Measurements from ENCODE around the gene NUDT19. TPM values are rescaled to one million over a fixed set of nuclear protein-coding genes. Genes with fewer than 3 reads are reported as not detected.

Gene NUDT19
- total and polyA plus RNA-seq, 4 donors: 4.6 to 9.2 (median 6.6) TPM

DNA sequence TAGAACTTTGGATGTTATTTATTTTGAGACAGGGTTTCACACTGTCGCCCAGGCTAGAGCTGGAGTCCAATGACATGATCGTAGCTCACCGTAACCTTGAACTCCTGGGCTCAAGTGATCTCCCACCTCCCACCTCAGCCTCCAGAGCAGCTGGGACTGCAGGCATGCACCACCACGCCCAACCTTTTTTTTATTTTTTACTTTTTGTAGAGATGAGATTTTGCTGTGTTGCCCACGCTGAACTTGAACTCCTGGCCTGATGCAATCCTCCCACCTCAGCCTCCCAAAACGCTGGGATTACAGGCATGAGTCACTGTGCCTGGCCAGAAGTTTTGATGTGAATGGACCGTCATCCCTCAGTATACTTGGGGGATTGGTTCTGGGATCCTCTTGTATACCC lies 30.3 kb upstream of the NUDT19 start:
- H3K4me3 ChIP-seq (ENCODE audit: low read depth in 1 of 3, low read length in 3 of 3): no peak overlapping the region
- TF ChIP-seq SP1 (IDR thresholded peaks at IDR 0.05) (no peak), RAD21 (IDR thresholded peaks at IDR 0.05) (no peak), YY1 (IDR thresholded peaks at IDR 0.05) (no peak), GABPA (IDR thresholded peaks at IDR 0.05 in 1 of 2, conservative IDR thresholded peaks at IDR 0.05 in 1 of 2) (no peak), NR2F2 (IDR thresholded peaks at IDR 0.05) (no peak), RXRA (IDR thresholded peaks at IDR 0.05) (no peak), HNF4G (IDR thresholded peaks at IDR 0.05) (no peak)
- TF ChIP-seq, protein P1, sequence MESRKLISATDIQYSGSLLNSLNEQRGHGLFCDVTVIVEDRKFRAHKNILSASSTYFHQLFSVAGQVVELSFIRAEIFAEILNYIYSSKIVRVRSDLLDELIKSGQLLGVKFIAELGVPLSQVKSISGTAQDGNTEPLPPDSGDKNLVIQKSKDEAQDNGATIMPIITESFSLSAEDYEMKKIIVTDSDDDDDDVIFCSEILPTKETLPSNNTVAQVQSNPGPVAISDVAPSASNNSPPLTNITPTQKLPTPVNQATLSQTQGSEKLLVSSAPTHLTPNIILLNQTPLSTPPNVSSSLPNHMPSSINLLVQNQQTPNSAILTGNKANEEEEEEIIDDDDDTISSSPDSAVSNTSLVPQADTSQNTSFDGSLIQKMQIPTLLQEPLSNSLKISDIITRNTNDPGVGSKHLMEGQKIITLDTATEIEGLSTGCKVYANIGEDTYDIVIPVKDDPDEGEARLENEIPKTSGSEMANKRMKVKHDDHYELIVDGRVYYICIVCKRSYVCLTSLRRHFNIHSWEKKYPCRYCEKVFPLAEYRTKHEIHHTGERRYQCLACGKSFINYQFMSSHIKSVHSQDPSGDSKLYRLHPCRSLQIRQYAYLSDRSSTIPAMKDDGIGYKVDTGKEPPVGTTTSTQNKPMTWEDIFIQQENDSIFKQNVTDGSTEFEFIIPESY (IDR thresholded peaks at IDR 0.05): no peak
- no peaks in the 10 kb centered on the region for H3K4me1 ChIP-seq (ENCODE audit: control insufficient read depth in 4 of 4, insufficient read depth in 4 of 4, low read length in 3 of 4)
- peaks cover 0 to 2% (median 0%) of the 10 kb centered on the region in 4 donors for H3K36me3 ChIP-seq (ENCODE audit: control insufficient read depth in 4 of 4, insufficient read depth in 3 of 4, low read depth in 1 of 4, low read length in 3 of 4)
- 95% methylated on average over 7 of the region's 7 CpGs for WGBS
- H3K9me3 ChIP-seq (ENCODE audit: control insufficient read depth in 4 of 4, low read length in 3 of 4): no peaks in the 10 kb centered on the region
- H3K27ac ChIP-seq (ENCODE audit: low read depth in 1 of 2, low read length in 2 of 2): no peak overlapping the region
- no peak overlapping the region for H3K9ac ChIP-seq (ENCODE audit: low read depth in 1 of 2, low read length in 2 of 2)
- no peaks in the 10 kb centered on the region for H3K27me3 ChIP-seq (ENCODE audit: control insufficient read depth in 4 of 4, insufficient read depth in 4 of 4, low read length in 3 of 4)
- DNase-seq (ENCODE audit: low spot score): no peak

DNA sequence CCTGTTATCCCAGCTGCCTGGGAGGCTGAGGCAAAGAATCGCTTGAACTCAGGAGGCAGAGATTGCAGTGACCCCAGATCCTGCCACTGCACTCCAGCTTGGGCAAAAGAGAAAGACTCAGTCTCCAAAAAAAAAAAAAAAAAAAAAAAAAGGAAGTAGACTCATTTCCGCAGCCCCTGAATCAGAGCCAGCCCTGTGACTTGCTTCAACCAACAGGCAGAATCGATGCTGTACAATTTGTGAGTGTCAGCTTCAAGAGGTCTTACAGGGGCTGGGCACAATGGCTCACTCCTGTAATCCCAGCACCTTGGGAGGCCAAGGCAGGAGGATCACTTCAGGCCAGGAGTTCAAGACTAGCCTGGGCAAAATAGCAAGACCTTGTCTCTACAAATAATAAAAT lies 29.4 kb upstream of the NUDT19 start:
- Histone ChIP-seq H3K9me3 (ENCODE audit: control insufficient read depth in 4 of 4, low read length in 3 of 4) (no peaks in the 10 kb centered on the region), H3K36me3 (ENCODE audit: control insufficient read depth in 4 of 4, insufficient read depth in 3 of 4, low read depth in 1 of 4, low read length in 3 of 4) (peaks cover 0 to 1% (median 0%) of the 10 kb centered on the region in 4 donors), H3K27me3 (ENCODE audit: control insufficient read depth in 4 of 4, insufficient read depth in 4 of 4, low read length in 3 of 4) (no peaks in the 10 kb centered on the region), H3K4me3 (ENCODE audit: low read depth in 1 of 3, low read length in 3 of 3) (no peak overlapping the region), H3K4me1 (ENCODE audit: control insufficient read depth in 4 of 4, insufficient read depth in 4 of 4, low read length in 3 of 4) (no peaks in the 10 kb centered on the region), H3K27ac (ENCODE audit: low read depth in 1 of 2, low read length in 2 of 2) (no peak overlapping the region), H3K9ac (ENCODE audit: low read depth in 1 of 2, low read length in 2 of 2) (no peak overlapping the region)
- TF ChIP-seq TAF1 (conservative IDR thresholded peaks at IDR 0.05) (no peak), FOXA2 (IDR thresholded peaks at IDR 0.05) (no peak), EGR1 (IDR thresholded peaks at IDR 0.05; ENCODE audit: low read depth in 2 of 2) (no peak), NR2F2 (IDR thresholded peaks at IDR 0.05) (no peak), HNF4A (conservative IDR thresholded peaks at IDR 0.05) (no peak), RXRA (IDR thresholded peaks at IDR 0.05) (no peak), FOXA1 (IDR thresholded peaks at IDR 0.05) (no peak), JUND (IDR thresholded peaks at IDR 0.05) (no peak), RAD21 (IDR thresholded peaks at IDR 0.05) (no peak), GABPA (IDR thresholded peaks at IDR 0.05 in 1 of 2, conservative IDR thresholded peaks at IDR 0.05 in 1 of 2) (no peak), YY1 (IDR thresholded peaks at IDR 0.05) (no peak)
- TF ChIP-seq, protein P2, sequence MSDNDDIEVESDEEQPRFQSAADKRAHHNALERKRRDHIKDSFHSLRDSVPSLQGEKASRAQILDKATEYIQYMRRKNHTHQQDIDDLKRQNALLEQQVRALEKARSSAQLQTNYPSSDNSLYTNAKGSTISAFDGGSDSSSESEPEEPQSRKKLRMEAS (IDR thresholded peaks at IDR 0.05): no peak
- TF ChIP-seq, protein P1 (IDR thresholded peaks at IDR 0.05): no peak
- TF ChIP-seq, protein P3, sequence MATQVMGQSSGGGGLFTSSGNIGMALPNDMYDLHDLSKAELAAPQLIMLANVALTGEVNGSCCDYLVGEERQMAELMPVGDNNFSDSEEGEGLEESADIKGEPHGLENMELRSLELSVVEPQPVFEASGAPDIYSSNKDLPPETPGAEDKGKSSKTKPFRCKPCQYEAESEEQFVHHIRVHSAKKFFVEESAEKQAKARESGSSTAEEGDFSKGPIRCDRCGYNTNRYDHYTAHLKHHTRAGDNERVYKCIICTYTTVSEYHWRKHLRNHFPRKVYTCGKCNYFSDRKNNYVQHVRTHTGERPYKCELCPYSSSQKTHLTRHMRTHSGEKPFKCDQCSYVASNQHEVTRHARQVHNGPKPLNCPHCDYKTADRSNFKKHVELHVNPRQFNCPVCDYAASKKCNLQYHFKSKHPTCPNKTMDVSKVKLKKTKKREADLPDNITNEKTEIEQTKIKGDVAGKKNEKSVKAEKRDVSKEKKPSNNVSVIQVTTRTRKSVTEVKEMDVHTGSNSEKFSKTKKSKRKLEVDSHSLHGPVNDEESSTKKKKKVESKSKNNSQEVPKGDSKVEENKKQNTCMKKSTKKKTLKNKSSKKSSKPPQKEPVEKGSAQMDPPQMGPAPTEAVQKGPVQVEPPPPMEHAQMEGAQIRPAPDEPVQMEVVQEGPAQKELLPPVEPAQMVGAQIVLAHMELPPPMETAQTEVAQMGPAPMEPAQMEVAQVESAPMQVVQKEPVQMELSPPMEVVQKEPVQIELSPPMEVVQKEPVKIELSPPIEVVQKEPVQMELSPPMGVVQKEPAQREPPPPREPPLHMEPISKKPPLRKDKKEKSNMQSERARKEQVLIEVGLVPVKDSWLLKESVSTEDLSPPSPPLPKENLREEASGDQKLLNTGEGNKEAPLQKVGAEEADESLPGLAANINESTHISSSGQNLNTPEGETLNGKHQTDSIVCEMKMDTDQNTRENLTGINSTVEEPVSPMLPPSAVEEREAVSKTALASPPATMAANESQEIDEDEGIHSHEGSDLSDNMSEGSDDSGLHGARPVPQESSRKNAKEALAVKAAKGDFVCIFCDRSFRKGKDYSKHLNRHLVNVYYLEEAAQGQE (IDR thresholded peaks at IDR 0.05): no peak
- DNase-seq (ENCODE audit: low spot score): no peak
- WGBS: 55% methylated on average over 3 of the region's 3 CpGs

Data from liver (tissue), 9 donors.